DOHH2 (cell line): ENCODE data around the gene STOML1.

Experiments used
- H3F3A ChIP-seq: fragments of 200-600 bp; sonication (generic), shearing (Covaris generic); 2 replicates; pipeline ENCODE4 v1.6.0; 2016; ENCODE audit warnings: antibody characterized with exemption, mild to moderate bottlenecking; ENCODE audit not compliant: control insufficient read depth, insufficient read depth
- H3K27ac ChIP-seq: fragments of 200-600 bp; sonication (generic); 2 replicates; pipeline ENCODE4 v1.5.1; 2014; ENCODE audit warnings: low read depth, mild to moderate bottlenecking, low read length, moderate library complexity
- H3K27me3 ChIP-seq: fragments of 200-600 bp; sonication (generic); 2 replicates; pipeline ENCODE4 v1.6.1; 2014; ENCODE audit warnings: mild to moderate bottlenecking, low read length, mixed read lengths; ENCODE audit not compliant: control insufficient read depth
- H3K36me3 ChIP-seq: fragments of 200-600 bp; sonication (generic); 2 replicates; pipeline ENCODE4 v1.6.1; 2014; ENCODE audit warnings: mild to moderate bottlenecking, low read length, moderate library complexity, mixed read lengths; ENCODE audit not compliant: control insufficient read depth
- H3K4me1 ChIP-seq: fragments of 200-600 bp; sonication (generic); 2 replicates; pipeline ENCODE4 v1.6.1; 2014; ENCODE audit warnings: mild to moderate bottlenecking, low read length, mixed read lengths; ENCODE audit not compliant: control insufficient read depth
- H3K4me2 ChIP-seq: fragments of 200-600 bp; sonication (generic); 2 replicates; pipeline ENCODE4 v1.6.0; 2014; ENCODE audit warnings: mild to moderate bottlenecking, low read length, moderate library complexity
- H3K4me3 ChIP-seq: fragments of 200-600 bp; sonication (generic); 2 replicates; pipeline ENCODE4 v1.5.1; 2014; ENCODE audit warnings: mild to moderate bottlenecking, low read length, mixed read lengths
- H3K79me2 ChIP-seq: fragments of 200-600 bp; sonication (generic); 2 replicates; pipeline ENCODE4 v1.6.1; 2014; ENCODE audit warnings: mild to moderate bottlenecking, low read length, mixed read lengths; ENCODE audit not compliant: control insufficient read depth
- H3K9me2 ChIP-seq: fragments of 200-600 bp; sonication (generic); replicated peaks from 2 replicates; pipeline ENCODE4 v1.6.1; 2014; ENCODE audit warnings: mild to moderate bottlenecking, low read length, mixed read lengths; ENCODE audit not compliant: control insufficient read depth
- H3K9me3 ChIP-seq: fragments of 200-600 bp; sonication (generic); 2 replicates; pipeline ENCODE4 v1.6.1; 2014; ENCODE audit warnings: antibody characterized with exemption, low read length, mixed read lengths; ENCODE audit not compliant: control insufficient read depth, insufficient read depth
- H4K20me1 ChIP-seq: fragments of 200-600 bp; sonication (generic); 2 replicates; pipeline ENCODE4 v1.6.0; 2014; ENCODE audit warnings: low read depth, mild to moderate bottlenecking, antibody characterized with exemption, low read length, moderate library complexity; ENCODE audit not compliant: control insufficient read depth, insufficient read depth
- CTCF ChIP-seq: fragments of 200-600 bp; sonication (generic); IDR thresholded peaks from one replicate; pipeline ENCODE4 v1.5.1; 2014; ENCODE audit warnings: antibody characterized with exemption, mild to moderate bottlenecking, low read depth, low read length; ENCODE audit not compliant: poor library complexity, severe bottlenecking
- EZH2phosphoT487 ChIP-seq: fragments of 200-600 bp; sonication (generic); IDR thresholded peaks from 2 replicates; pipeline ENCODE4 v1.6.1; 2017; ENCODE audit warnings: borderline replicate concordance, mild to moderate bottlenecking, antibody characterized with exemption, low read length, moderate library complexity, mixed read lengths

STOML1 gene

GRCh38 chr15:73955326-73955725 is 36.8 kb downstream of the STOML1 start:
- peaks cover 7% of the 10 kb centered on the region; the same call in 1 of the 2 replicates for H3K27me3 ChIP-seq
- no peaks in the 10 kb centered on the region for H3K36me3 ChIP-seq
- peaks cover 19% of the 10 kb centered on the region for H3K4me1 ChIP-seq
- H4K20me1 ChIP-seq, result no peaks in the 10 kb centered on the region
- no peak overlapping the region for H3K4me3 ChIP-seq
- no peaks in the 10 kb centered on the region for H3K9me2 ChIP-seq
- TF ChIP-seq CTCF (no peak), EZH2phosphoT487 (no peak)
- H3K27ac ChIP-seq, result no peak overlapping the region
- no peaks in the 10 kb centered on the region for H3K9me3 ChIP-seq
- peaks cover 2% of the 10 kb centered on the region; the same call in 1 of the 2 replicates for H3F3A ChIP-seq
- no peak overlapping the region for H3K4me2 ChIP-seq
- no peaks in the 10 kb centered on the region for H3K79me2 ChIP-seq

GRCh38 chr15:73954188-73955145 is 37.6 kb downstream of the STOML1 start:
- H3K9me2 ChIP-seq, result no peaks in the 10 kb centered on the region
- H3K79me2 ChIP-seq, result no peaks in the 10 kb centered on the region
- TF ChIP-seq CTCF (no peak), EZH2phosphoT487 (no peak)
- H3K4me2 ChIP-seq, result no peak overlapping the region
- peaks cover 7% of the 10 kb centered on the region; the same call in 1 of the 2 replicates for H3K27me3 ChIP-seq
- no peak overlapping the region for H3K4me3 ChIP-seq
- peaks cover 2% of the 10 kb centered on the region; the same call in 1 of the 2 replicates for H3F3A ChIP-seq
- no peaks in the 10 kb centered on the region for H3K9me3 ChIP-seq
- H3K4me1 ChIP-seq, result peaks cover 13% of the 10 kb centered on the region
- H3K27ac ChIP-seq, result no peak overlapping the region
- H4K20me1 ChIP-seq, result no peaks in the 10 kb centered on the region
- H3K36me3 ChIP-seq, result no peaks in the 10 kb centered on the region

GRCh38 chr15:73952913-73953750 is 39.0 kb downstream of the STOML1 start:
- H3K79me2 ChIP-seq, result no peaks in the 10 kb centered on the region
- H3F3A ChIP-seq, result no peaks in the 10 kb centered on the region
- no peak overlapping the region for H3K4me2 ChIP-seq
- no peaks in the 10 kb centered on the region for H3K9me3 ChIP-seq
- no peaks in the 10 kb centered on the region for H4K20me1 ChIP-seq
- no peaks in the 10 kb centered on the region for H3K9me2 ChIP-seq
- H3K4me1 ChIP-seq, result peaks cover 4% of the 10 kb centered on the region; the same call in 1 of the 2 replicates
- peaks cover 7% of the 10 kb centered on the region; the same call in 1 of the 2 replicates for H3K27me3 ChIP-seq
- H3K4me3 ChIP-seq, result no peak overlapping the region
- H3K36me3 ChIP-seq, result no peaks in the 10 kb centered on the region
- TF ChIP-seq CTCF, result no peak
- TF ChIP-seq EZH2phosphoT487, result no peak
- no peak overlapping the region for H3K27ac ChIP-seq
